Glutamatergic neuron (in vitro differentiated cells): ENCODE measurements around the gene SASH1. TPM values are rescaled to one million over a fixed set of nuclear protein-coding genes. Genes with fewer than 3 reads are reported as not detected.

Experiments
- DNase-seq: peaks from one replicate; pipeline ENCODE4 v3.0.0; 2022
- H3K27ac Mint-ChIP-seq: one replicate; pipeline ENCODE4 v1.8.0; 2020; ENCODE audit warnings: mild to moderate bottlenecking, mixed read lengths, inconsistent platforms; ENCODE audit not compliant: unreplicated experiment
- H3K27me3 Mint-ChIP-seq: one replicate; pipeline ENCODE4 v1.8.0; 2020; ENCODE audit warnings: mild to moderate bottlenecking, moderate library complexity, mixed read lengths, inconsistent platforms; ENCODE audit not compliant: unreplicated experiment
- H3K36me3 Mint-ChIP-seq: one replicate; pipeline ENCODE4 v1.8.0; 2020; ENCODE audit warnings: mild to moderate bottlenecking, mixed read lengths, inconsistent platforms; ENCODE audit not compliant: unreplicated experiment
- H3K4me1 Mint-ChIP-seq: one replicate; pipeline ENCODE4 v1.8.0; 2020; ENCODE audit warnings: mild to moderate bottlenecking, low read depth, mixed read lengths, inconsistent platforms; ENCODE audit not compliant: unreplicated experiment
- H3K4me3 Mint-ChIP-seq: one replicate; pipeline ENCODE4 v1.8.0; 2020; ENCODE audit warnings: mild to moderate bottlenecking, mixed read lengths, inconsistent platforms; ENCODE audit not compliant: unreplicated experiment
- H3K9me3 Mint-ChIP-seq: one replicate; pipeline ENCODE4 v1.8.0; 2020; ENCODE audit warnings: mild to moderate bottlenecking, moderate library complexity, mixed read lengths, inconsistent platforms; ENCODE audit not compliant: unreplicated experiment
- CTCF ChIP-seq: fragments of 200-600 bp; sonication (generic); IDR thresholded peaks from one replicate; pipeline ENCODE4 v1.5.0; 2021; ENCODE audit not compliant: partially characterized antibody, unreplicated experiment
- total RNA-seq: library from RNA; stranded (reverse); fragmentation: NEBNext Ultra II Directional; extraction: Animal tissue kit (Norgen Biotek cat#: 25700); gene quantifications from one replicate; pipeline ENCODE4 v1.2.1, GENCODE V29; 2021; ENCODE audit not compliant: unreplicated experiment

Gene SASH1
- total RNA-seq, 1 donor from 2014 or later, result 5.0 TPM

- no peak overlapping the region for H3K27ac Mint-ChIP-seq
- H3K4me1 Mint-ChIP-seq, result peaks cover 9% of the 10 kb centered on the region
- no peak overlapping the region for H3K4me3 Mint-ChIP-seq
- H3K27me3 Mint-ChIP-seq, result no peaks in the 10 kb centered on the region
- no peak for DNase-seq
- TF ChIP-seq CTCF, result no peak
- no peaks in the 10 kb centered on the region for H3K9me3 Mint-ChIP-seq
- no peaks in the 10 kb centered on the region for H3K36me3 Mint-ChIP-seq
Measured at GRCh38 chr6:148524471-148524882, 181.8 kb downstream of the SASH1 start.

GRCh38 chr6:148524976-148525375 is 182.3 kb downstream of the SASH1 start:
- no peaks in the 10 kb centered on the region for H3K27me3 Mint-ChIP-seq
- no peak for TF ChIP-seq CTCF
- H3K9me3 Mint-ChIP-seq, result no peaks in the 10 kb centered on the region
- no peak overlapping the region for H3K4me3 Mint-ChIP-seq
- no peaks in the 10 kb centered on the region for H3K36me3 Mint-ChIP-seq
- H3K27ac Mint-ChIP-seq, result no peak overlapping the region
- H3K4me1 Mint-ChIP-seq, result peaks cover 9% of the 10 kb centered on the region
- DNase-seq, result no peak

GRCh38 chr6:148525453-148525852 is 182.8 kb downstream of the SASH1 start:
- Mint-ChIP-seq H3K27me3 (no peaks in the 10 kb centered on the region), H3K9me3 (no peaks in the 10 kb centered on the region), H3K36me3 (no peaks in the 10 kb centered on the region), H3K27ac (no peak overlapping the region), H3K4me1 (peaks cover 9% of the 10 kb centered on the region), H3K4me3 (no peak overlapping the region)
- no peak for TF ChIP-seq CTCF
- no peak for DNase-seq

- no peak overlapping the region for H3K4me3 Mint-ChIP-seq
- H3K27ac Mint-ChIP-seq, result no peak overlapping the region
- peaks cover 6% of the 10 kb centered on the region for H3K4me1 Mint-ChIP-seq
- H3K27me3 Mint-ChIP-seq, result no peaks in the 10 kb centered on the region
- no peaks in the 10 kb centered on the region for H3K36me3 Mint-ChIP-seq
- no peaks in the 10 kb centered on the region for H3K9me3 Mint-ChIP-seq
- no peak for DNase-seq
- TF ChIP-seq CTCF, result no peak
Measured at GRCh38 chr6:148526145-148526544, 183.5 kb downstream of the SASH1 start.

- DNase-seq, result no peak
- H3K27me3 Mint-ChIP-seq, result no peaks in the 10 kb centered on the region
- TF ChIP-seq CTCF, result no peak
- H3K9me3 Mint-ChIP-seq, result peaks cover 2% of the 10 kb centered on the region
- H3K4me1 Mint-ChIP-seq, result no peaks in the 10 kb centered on the region
- no peaks in the 10 kb centered on the region for H3K36me3 Mint-ChIP-seq
- no peak overlapping the region for H3K27ac Mint-ChIP-seq
- H3K4me3 Mint-ChIP-seq, result no peak overlapping the region
Measured at GRCh38 chr6:148528292-148528691, 185.7 kb downstream of the SASH1 start.
